Fibroblast of pulmonary artery (primary cell): ENCODE measurements around the gene RIPK4.

ENCODE experiments used
- DNase-seq: peaks from one replicate; pipeline ENCODE4 v3.0.0-alpha.2; 2010; ENCODE audit warnings: low read depth
- H3K4me3 ChIP-seq: replicated peaks from 2 replicates; pipeline ENCODE4 v1.5.1; 2011; ENCODE audit warnings: low read depth, mild to moderate bottlenecking, control low read depth, low read length, moderate library complexity
- TF ChIP-seq, protein P1 (sequence below): IDR thresholded peaks from 2 replicates; pipeline ENCODE4 v1.5.1; 2011; ENCODE audit warnings: mild to moderate bottlenecking, control low read depth, low read length, inconsistent platforms; ENCODE audit errors: missing control alignments

The RIPK4 gene

DNA sequence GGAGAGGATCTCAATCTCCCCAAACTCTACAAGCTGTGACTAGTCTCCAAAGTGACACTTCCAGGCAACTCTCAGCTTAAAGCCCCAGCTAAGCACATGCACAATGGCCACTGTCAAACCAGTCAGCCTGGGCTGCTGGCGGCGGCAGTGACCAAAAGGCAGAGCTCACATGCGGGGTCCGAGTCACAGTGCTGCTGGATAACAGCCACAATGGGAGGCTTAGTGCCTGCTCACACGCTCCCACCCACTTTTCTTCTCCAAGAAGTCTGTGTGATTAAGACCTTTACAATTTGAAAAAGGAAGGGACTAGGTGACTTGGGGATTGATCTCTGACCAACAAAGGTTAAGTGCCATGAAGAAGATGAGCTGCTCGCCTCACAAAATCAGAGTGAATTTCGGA is 16.8 kb downstream of the RIPK4 start:
- no peak for DNase-seq
- TF ChIP-seq, protein P1, sequence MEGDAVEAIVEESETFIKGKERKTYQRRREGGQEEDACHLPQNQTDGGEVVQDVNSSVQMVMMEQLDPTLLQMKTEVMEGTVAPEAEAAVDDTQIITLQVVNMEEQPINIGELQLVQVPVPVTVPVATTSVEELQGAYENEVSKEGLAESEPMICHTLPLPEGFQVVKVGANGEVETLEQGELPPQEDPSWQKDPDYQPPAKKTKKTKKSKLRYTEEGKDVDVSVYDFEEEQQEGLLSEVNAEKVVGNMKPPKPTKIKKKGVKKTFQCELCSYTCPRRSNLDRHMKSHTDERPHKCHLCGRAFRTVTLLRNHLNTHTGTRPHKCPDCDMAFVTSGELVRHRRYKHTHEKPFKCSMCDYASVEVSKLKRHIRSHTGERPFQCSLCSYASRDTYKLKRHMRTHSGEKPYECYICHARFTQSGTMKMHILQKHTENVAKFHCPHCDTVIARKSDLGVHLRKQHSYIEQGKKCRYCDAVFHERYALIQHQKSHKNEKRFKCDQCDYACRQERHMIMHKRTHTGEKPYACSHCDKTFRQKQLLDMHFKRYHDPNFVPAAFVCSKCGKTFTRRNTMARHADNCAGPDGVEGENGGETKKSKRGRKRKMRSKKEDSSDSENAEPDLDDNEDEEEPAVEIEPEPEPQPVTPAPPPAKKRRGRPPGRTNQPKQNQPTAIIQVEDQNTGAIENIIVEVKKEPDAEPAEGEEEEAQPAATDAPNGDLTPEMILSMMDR = no peak
- no peak overlapping the region for H3K4me3 ChIP-seq

- DNase-seq = no peak
- TF ChIP-seq, protein P1 = no peak
- no peak overlapping the region for H3K4me3 ChIP-seq
Measured at GRCh38 chr21:41749286-41749685, 17.6 kb downstream of the RIPK4 start.

- H3K4me3 ChIP-seq = no peak overlapping the region
- no peak for DNase-seq
- TF ChIP-seq, protein P1 = no peak
Measured at GRCh38 chr21:41747943-41748738, 18.7 kb downstream of the RIPK4 start.

DNA sequence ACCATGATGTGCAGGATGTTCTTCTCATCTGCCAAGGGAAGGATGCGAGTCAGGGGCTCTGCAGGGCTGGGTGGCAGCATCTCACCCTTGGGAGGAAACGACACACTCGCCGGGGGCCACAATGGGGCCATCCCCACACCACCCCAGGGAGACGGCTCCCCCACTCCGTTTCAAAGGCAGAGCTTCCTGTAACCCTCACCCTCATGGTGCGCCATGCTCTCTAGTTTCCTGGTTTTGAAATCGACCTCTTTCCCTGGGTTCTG is 20.2 kb downstream of the RIPK4 start:
- no peak for DNase-seq
- H3K4me3 ChIP-seq = no peak overlapping the region
- TF ChIP-seq, protein P1 = no peak

DNA sequence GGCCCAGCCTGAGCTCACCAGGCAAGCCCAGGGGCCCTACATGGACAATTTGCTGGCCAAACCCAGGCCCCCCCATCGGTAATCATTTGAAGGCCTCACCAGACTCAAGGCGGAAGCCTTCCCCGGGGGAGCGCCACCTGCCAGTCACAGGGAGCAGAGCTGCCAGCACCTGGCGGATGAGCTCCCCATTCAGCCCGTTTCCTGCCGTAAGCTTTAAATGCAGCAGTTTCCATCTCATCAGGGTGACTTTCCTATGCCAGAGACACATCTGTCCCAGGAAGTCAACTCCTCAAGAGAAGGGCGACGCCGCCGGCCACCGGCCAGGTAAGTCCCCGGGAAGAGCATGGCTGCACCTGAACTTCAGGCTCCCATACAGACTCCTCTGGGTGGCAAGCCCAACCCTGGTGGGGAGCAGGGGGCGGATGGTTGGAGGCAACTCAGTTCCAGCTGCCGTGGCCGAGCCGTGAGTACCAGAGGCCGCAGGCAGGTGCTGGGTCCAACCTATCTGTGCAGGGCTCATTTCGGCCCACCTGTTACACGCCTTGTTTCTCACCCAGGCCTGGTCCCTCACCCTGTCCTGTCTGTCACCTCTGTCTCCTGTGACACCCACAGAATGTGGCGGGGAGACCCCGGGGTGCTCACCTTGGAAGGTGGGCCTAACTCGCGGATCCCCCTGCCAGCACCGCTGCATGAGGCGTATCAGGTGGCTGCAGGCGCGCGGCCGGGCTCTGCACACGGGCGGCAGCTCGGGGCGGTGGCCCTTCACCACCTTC is 20.7 kb downstream of the RIPK4 start:
- no peak for DNase-seq
- TF ChIP-seq, protein P1 = no peak
- no peak overlapping the region for H3K4me3 ChIP-seq

GRCh38 chr21:41745026-41745820 is 21.6 kb downstream of the RIPK4 start:
- TF ChIP-seq, protein P1 = no peak
- no peak overlapping the region for H3K4me3 ChIP-seq
- DNase-seq = no peak
